Measurements from ENCODE around the gene GPRIN1. TPM values are rescaled to one million over a fixed set of nuclear protein-coding genes. Genes with fewer than 3 reads are reported as not detected.

The GPRIN1 gene
- polyA plus RNA-seq, 1 of the 3 experiments (the other 2 are of a cell fraction), result 6.6 TPM

- no peaks in the 10 kb centered on the region for H3F3A ChIP-seq (replicated peaks; ENCODE audit: insufficient read depth)
- H3K4me3 ChIP-seq (ENCODE audit: low read depth in 2 of 2, low read length in 1 of 2), result no peak overlapping the region
- ChIA-PET CTCF (interaction anchor here (1.5 to 7.2 kb wide), 2 partner anchors 47 to 54 kb away, joined by 4 to 49 read pairs; no protein-coding TSS in a partner anchor), POLR2A (no interaction called here)
- no peak for DNase-seq
- no peak overlapping the region for H3K27ac ChIP-seq (ENCODE audit: low read depth in 2 of 2, low read length in 1 of 2)
- no peaks in the 10 kb centered on the region for H3K9me2 ChIP-seq
- H3K79me2 ChIP-seq (ENCODE audit: insufficient read depth), result no peaks in the 10 kb centered on the region
- no peak overlapping the region for H3K4me2 ChIP-seq
- 68% methylated on average over 2 of the region's 2 CpGs for WGBS (ENCODE audit: low lambda C conversion rate)
- H4K20me1 ChIP-seq (ENCODE audit: insufficient read depth), result no peaks in the 10 kb centered on the region
- H3K36me3 ChIP-seq (replicated peaks in 1 of 2; ENCODE audit: control insufficient read depth in 1 of 2, insufficient read depth in 2 of 2, low read length in 1 of 2), result no peaks in the 10 kb centered on the region
- peaks cover 13% of the 10 kb centered on the region for H3K27me3 ChIP-seq (ENCODE audit: insufficient read depth)
- H3K4me1 ChIP-seq (ENCODE audit: control insufficient read depth in 1 of 2, insufficient read depth in 2 of 2, low read depth in 1 of 2, low read length in 1 of 2), result peaks cover 0 to 13% of the 10 kb centered on the region in 2 experiments; a peak in 1 of 4 replicates
- H2AFZ ChIP-seq (ENCODE audit: low read depth), result no peak overlapping the region
- no peak overlapping the region for H3K9ac ChIP-seq
- TF ChIP-seq, protein P1, sequence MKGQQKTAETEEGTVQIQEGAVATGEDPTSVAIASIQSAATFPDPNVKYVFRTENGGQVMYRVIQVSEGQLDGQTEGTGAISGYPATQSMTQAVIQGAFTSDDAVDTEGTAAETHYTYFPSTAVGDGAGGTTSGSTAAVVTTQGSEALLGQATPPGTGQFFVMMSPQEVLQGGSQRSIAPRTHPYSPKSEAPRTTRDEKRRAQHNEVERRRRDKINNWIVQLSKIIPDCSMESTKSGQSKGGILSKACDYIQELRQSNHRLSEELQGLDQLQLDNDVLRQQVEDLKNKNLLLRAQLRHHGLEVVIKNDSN (IDR thresholded peaks at IDR 0.05; ENCODE audit: borderline replicate concordance, low read depth), result no peak
- no peak for TF ChIP-seq TEAD4 (IDR thresholded peaks at IDR 0.05; ENCODE audit: borderline replicate concordance, insufficient read depth)
- TF ChIP-seq JUND (IDR thresholded peaks at IDR 0.05), result no peak
- TF ChIP-seq RXRA (IDR thresholded peaks at IDR 0.05; ENCODE audit: borderline replicate concordance, low read depth), result no peak
- TF ChIP-seq NFIC (IDR thresholded peaks at IDR 0.05; ENCODE audit: borderline replicate concordance), result no peak
- TF ChIP-seq RAD21 (IDR thresholded peaks at IDR 0.05; ENCODE audit: low read length), result no peak
- TF ChIP-seq EZH2phosphoT487 (IDR thresholded peaks at IDR 0.05; ENCODE audit: borderline replicate concordance, low read depth), result no peak
- TF ChIP-seq POLR2AphosphoS5 (IDR thresholded peaks at IDR 0.05; ENCODE audit: low read depth, low read length), result no peak
- TF ChIP-seq MEF2A (IDR thresholded peaks at IDR 0.05; ENCODE audit: borderline replicate concordance, low read depth), result no peak
- TF ChIP-seq TAF1 (IDR thresholded peaks at IDR 0.05; ENCODE audit: borderline replicate concordance, low read depth, low read length), result no peak
- TF ChIP-seq EP300 (IDR thresholded peaks at IDR 0.05; ENCODE audit: borderline replicate concordance in 1 of 2, low read depth in 1 of 2, low read length in 1 of 2), result no peak
- TF ChIP-seq GABPA (IDR thresholded peaks at IDR 0.05; ENCODE audit: low read depth), result no peak
- no peak for TF ChIP-seq TCF12 (IDR thresholded peaks at IDR 0.05)
- TF ChIP-seq, protein P2, sequence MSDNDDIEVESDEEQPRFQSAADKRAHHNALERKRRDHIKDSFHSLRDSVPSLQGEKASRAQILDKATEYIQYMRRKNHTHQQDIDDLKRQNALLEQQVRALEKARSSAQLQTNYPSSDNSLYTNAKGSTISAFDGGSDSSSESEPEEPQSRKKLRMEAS (IDR thresholded peaks at IDR 0.05; ENCODE audit: low read depth), result no peak
- no peak for TF ChIP-seq FOXJ3 (CRISPR knock-in tag; IDR thresholded peaks at IDR 0.05)
- TF ChIP-seq CHD2 (IDR thresholded peaks at IDR 0.05; ENCODE audit: low read length, partially characterized antibody), result no peak
- TF ChIP-seq RCOR1 (IDR thresholded peaks at IDR 0.05; ENCODE audit: low read length), result no peak
- TF ChIP-seq ZBTB33 (IDR thresholded peaks at IDR 0.05; ENCODE audit: borderline replicate concordance, low read depth), result no peak
- no peak for TF ChIP-seq RFX5 (IDR thresholded peaks at IDR 0.05; ENCODE audit: low read length)
- no peak for TF ChIP-seq NRF1 (IDR thresholded peaks at IDR 0.05; ENCODE audit: low read depth, low read length)
- no peaks in the 10 kb centered on the region for H3K9me3 ChIP-seq
Measured at GRCh38 chr5:176625512-176625911, 15.6 kb upstream of the GPRIN1 start.
